HepG2 (cell line): ENCODE results near the gene TLE1. TPM values are rescaled to one million over a fixed set of nuclear protein-coding genes. Genes with fewer than 3 reads are reported as not detected.
"Not testable (repeated sequence)": the region's sequence is repeated elsewhere in the genome, so short reads cannot be mapped to it uniquely, and the experiment has no call there.

ENCODE experiments used
- ATAC-seq: fragments of 200-7000 bp; cut with Tn5 transposase; 3 replicates; pipeline ENCODE4 v1.9.1; 2020; ENCODE audit warnings: mild to moderate bottlenecking, moderate library complexity
- BruUV-seq: library from RNA; stranded (reverse); fragments of 400-500 nt; replicated peaks from 2 replicates; lab custom pipeline; 2021; lab: Mats Ljungman, UMichigan
- CTCF ChIA-PET: fragments of 300-600 bp; formaldehyde crosslinking; extraction: SDS; loops from one replicate; lab custom pipeline; 2021; ENCODE audit warnings: low total read pairs, inconsistent platforms, low intra/inter-chr PET ratio; lab: Yijun Ruan, JAX
- POLR2A ChIA-PET: fragments of 350-600 bp; sonication (Branson Sonifier 250); formaldehyde crosslinking; loops from one replicate; lab custom pipeline; 2020; ENCODE audit warnings: antibody characterized with exemption, inconsistent platforms; lab: Yijun Ruan, JAX
- DNase-seq: peaks from one replicate; pipeline ENCODE4 v3.0.0-alpha.2; 2015; ENCODE audit warnings: low spot score
- FAIRE-seq: peaks from 3 replicates; lab custom pipeline; 2011; peaks lifted over from hg19 to GRCh38; lab: Jason Lieb, UNC
- H2AFZ ChIP-seq: one replicate; pipeline ENCODE4 v1.6.1; 2011; ENCODE audit warnings: low read length, inconsistent platforms
- H3K27ac ChIP-seq: fragments of 300-600 bp; 3 replicates; pipeline ENCODE4 v1.8.0; 2011; ENCODE audit warnings: mixed run types, mild to moderate bottlenecking, mixed read lengths, low read length, inconsistent platforms; ENCODE audit not compliant: insufficient read depth; ENCODE audit errors: extremely low read length
- H3K27me3 ChIP-seq, 2 experiments: fragments of 200-600 bp in 1 of 2; 2 replicates in 1 of 2; 3 replicates in 1 of 2; pipeline versions ENCODE4 v1.6.0 to v1.8.0; 2011; ENCODE audit warnings: low read length in 2 of 2, mild to moderate bottlenecking in 2 of 2, moderate library complexity in 2 of 2, inconsistent platforms in 1 of 2; ENCODE audit not compliant: insufficient read depth in 2 of 2, control insufficient read depth in 1 of 2
- H3K36me3 ChIP-seq, 2 experiments: fragments of 200-600 bp in 1 of 2; replicated peaks in 1 of 2; 2 replicates in 1 of 2; 3 replicates in 1 of 2; pipeline versions ENCODE4 v1.5.1 to v1.8.0; 2011; ENCODE audit warnings: low read length in 2 of 2, inconsistent platforms in 1 of 2; ENCODE audit not compliant: insufficient read depth in 2 of 2, control insufficient read depth in 1 of 2
- H3K4me1 ChIP-seq: 2 replicates; pipeline ENCODE4 v1.5.1; 2012; ENCODE audit warnings: low read length, inconsistent platforms; ENCODE audit not compliant: insufficient read depth
- H3K4me2 ChIP-seq: 2 replicates; pipeline ENCODE4 v1.6.0; 2011; ENCODE audit warnings: low read depth, low read length, inconsistent platforms
- H3K4me3 ChIP-seq, 3 experiments: fragments of 200-600 bp in 1 of 3; sonication (generic), shearing (Covaris generic) in 1 of 3; replicated peaks in 1 of 3; 2 replicates each; pipeline ENCODE4 v1.5.1; 2011 to 2016; ENCODE audit warnings: low read length in 3 of 3, inconsistent platforms in 2 of 3, low read depth in 2 of 3, mild to moderate bottlenecking in 2 of 3, control low read depth in 1 of 3, mixed read lengths in 1 of 3; ENCODE audit not compliant: insufficient read depth in 1 of 3
- H3K79me2 ChIP-seq: one replicate; pipeline ENCODE4 v1.6.1; 2011; ENCODE audit warnings: low read length, inconsistent platforms; ENCODE audit not compliant: insufficient read depth
- H3K9ac ChIP-seq: 2 replicates; pipeline ENCODE4 v1.6.0; 2011; ENCODE audit warnings: mild to moderate bottlenecking, low read depth, low read length, inconsistent platforms; ENCODE audit not compliant: insufficient read depth
- H3K9me3 ChIP-seq: 2 replicates; pipeline ENCODE4 v1.5.1; 2012; ENCODE audit warnings: mild to moderate bottlenecking, low read length
- H4K20me1 ChIP-seq: 2 replicates; pipeline ENCODE4 v1.6.0; 2011; ENCODE audit warnings: inconsistent platforms, mild to moderate bottlenecking, low read length, moderate library complexity; ENCODE audit not compliant: insufficient read depth
- FOXK2 ChIP-seq: fragments of 450-650 bp; IDR thresholded peaks from 2 replicates; pipeline ENCODE4 v1.6.1; 2016
- RAD21 ChIP-seq: fragments of 450-650 bp; formaldehyde crosslinking; IDR thresholded peaks from 2 replicates; pipeline ENCODE4 v1.5.0; 2020; ENCODE audit warnings: mild to moderate bottlenecking
- STAG1 ChIP-seq: sonication (generic); formaldehyde crosslinking; IDR thresholded peaks from 2 replicates; pipeline ENCODE4 v1.4.0; 2020; ENCODE audit warnings: missing genetic modification reagents
- SYNCRIP ChIP-seq: fragments of 200-400 bp; formaldehyde crosslinking; IDR thresholded peaks from 2 replicates; pipeline ENCODE4 v1.6.1; 2018; ENCODE audit warnings: mild to moderate bottlenecking, low read depth, low read length; ENCODE audit not compliant: insufficient read depth
- U2AF2 ChIP-seq: fragments of 200-400 bp; formaldehyde crosslinking; IDR thresholded peaks from 2 replicates; pipeline ENCODE4 v1.6.1; 2017; ENCODE audit warnings: low read depth, mild to moderate bottlenecking, low read length
- ZNF746 ChIP-seq: sonication (generic); formaldehyde crosslinking; IDR thresholded peaks from 2 replicates; pipeline ENCODE4 v1.8.0; 2022; ENCODE audit warnings: mild to moderate bottlenecking, missing genetic modification reagents
- ZNF816 ChIP-seq: sonication (generic); formaldehyde crosslinking; IDR thresholded peaks from 2 replicates; pipeline ENCODE4 v1.8.0; 2022; ENCODE audit warnings: missing genetic modification reagents, mild to moderate bottlenecking, borderline replicate concordance
- WGBS: methylation state at CpG from one replicate; pipeline ENCODE4 v1.1.6; 2017; ENCODE audit warnings: low lambda C conversion rate; 5-methylcytosine and 5-hydroxymethylcytosine counted together
- in situ Hi-C: cut with HindIII; loops from 2 replicates; pipeline ENCODE4 v1.10.0; 2017; ENCODE audit warnings: low pct_unique_long_range_greater_than_20kb; ENCODE audit not compliant: extremely low pct_ligation_motif_present
- intact Hi-C: fragments of 100-400 bp; cut with micrococcal nuclease; formaldehyde crosslinking; loops from one replicate; pipeline ENCODE4 v1.10.0; 2022; ENCODE audit not compliant: unreplicated experiment
- polyA plus RNA-seq, 8 experiments: library from polyadenylated mRNA; depleted of rRNA in 3 of 8; stranded (reverse) in 7 of 8; unstranded in 1 of 8; fragments of >200 nt; fragmentation: Illumina TruSeq in 4 of 8; extraction: Trizol in 4 of 8; gene quantifications; 2 replicates each; pipeline versions ENCODE4 v1.2.1 to v1.2.3, GENCODE V29; 2011 to 2016; ENCODE audit warnings: low read depth in 4 of 8, missing spikeins in 1 of 8, mixed read lengths in 1 of 8; ENCODE audit not compliant: insufficient read depth in 1 of 8
- total RNA-seq, 5 experiments: library from RNA; depleted of rRNA; stranded (reverse); fragments of >200 nt; fragmentation: Illumina TruSeq; extraction: Trizol; gene quantifications; 2 replicates each; pipeline ENCODE4 v1.2.3, GENCODE V29; 2016; ENCODE audit warnings: low read depth in 1 of 5
- TF ChIP-seq, protein P1 (sequence below): IDR thresholded peaks from 2 replicates; pipeline ENCODE4 v1.6.1; 2012; ENCODE audit warnings: low read depth, low read length, improper control_type of control experiment
- TF ChIP-seq, protein P2 (sequence below): sonication (generic); formaldehyde crosslinking; IDR thresholded peaks from 2 replicates; pipeline ENCODE4 v1.8.0; 2022; ENCODE audit warnings: missing genetic modification reagents, mild to moderate bottlenecking, moderate library complexity, borderline replicate concordance

Gene TLE1
- total and polyA plus RNA-seq, 2 of the 13 experiments (the other 11 are each of a cell fraction or from before 2014, with no cell fraction given), result 35.9 to 109 TPM

DNA sequence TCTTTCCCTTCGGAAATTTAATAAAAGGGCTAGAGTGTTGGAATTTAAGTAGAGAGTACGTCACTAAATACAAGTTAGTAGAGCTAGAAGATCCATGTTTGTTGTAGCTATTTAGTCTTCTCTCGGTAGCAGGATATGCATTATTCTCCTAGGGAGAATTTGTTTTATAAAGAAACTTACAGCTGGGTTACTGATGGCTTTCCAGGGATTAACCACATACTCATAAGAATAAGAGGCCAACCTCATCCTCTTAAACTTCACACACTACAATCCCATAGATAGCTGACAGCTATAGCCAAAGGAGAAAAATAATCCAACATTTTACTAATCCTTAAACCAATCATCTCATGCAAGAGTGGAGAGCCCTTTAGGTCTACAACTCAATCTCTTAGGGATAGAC, 43.0 kb downstream of the TLE1 start:
- CTCF ChIA-PET, result no interaction called here
- no peaks in the 10 kb centered on the region for H3K4me1 ChIP-seq
- intact Hi-C loops (no loop called here), in situ Hi-C loops (no loop called here)
- no peak for FAIRE-seq
- no TSS peak for BruUV-seq
- POLR2A ChIA-PET, result no interaction called here
- no peak overlapping the region for H3K9ac ChIP-seq
- peaks cover 11% of the 10 kb centered on the region for H4K20me1 ChIP-seq
- no peak for DNase-seq
- TF ChIP-seq U2AF2, result no peak
- no peak for TF ChIP-seq SYNCRIP
- TF ChIP-seq ZNF746 (CRISPR knock-in tag), result no peak
- no peak for TF ChIP-seq RAD21 (CRISPR knock-in tag)
- no peak for TF ChIP-seq FOXK2
- TF ChIP-seq, protein P1, sequence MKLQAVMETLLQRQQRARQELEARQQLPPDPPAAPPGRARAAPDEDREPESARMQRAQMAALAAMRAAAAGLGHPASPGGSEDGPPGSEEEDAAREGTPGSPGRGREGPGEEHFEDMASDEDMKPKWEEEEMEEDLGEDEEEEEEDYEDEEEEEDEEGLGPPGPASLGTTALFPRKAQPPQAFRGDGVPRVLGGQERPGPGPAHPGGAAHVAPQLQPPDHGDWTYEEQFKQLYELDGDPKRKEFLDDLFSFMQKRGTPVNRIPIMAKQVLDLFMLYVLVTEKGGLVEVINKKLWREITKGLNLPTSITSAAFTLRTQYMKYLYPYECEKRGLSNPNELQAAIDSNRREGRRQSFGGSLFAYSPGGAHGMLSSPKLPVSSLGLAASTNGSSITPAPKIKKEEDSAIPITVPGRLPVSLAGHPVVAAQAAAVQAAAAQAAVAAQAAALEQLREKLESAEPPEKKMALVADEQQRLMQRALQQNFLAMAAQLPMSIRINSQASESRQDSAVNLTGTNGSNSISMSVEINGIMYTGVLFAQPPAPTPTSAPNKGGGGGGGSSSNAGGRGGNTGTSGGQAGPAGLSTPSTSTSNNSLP, result no peak
- TF ChIP-seq STAG1 (CRISPR knock-in tag), result no peak
- no peak for TF ChIP-seq ZNF816 (CRISPR knock-in tag)
- TF ChIP-seq, protein P2, sequence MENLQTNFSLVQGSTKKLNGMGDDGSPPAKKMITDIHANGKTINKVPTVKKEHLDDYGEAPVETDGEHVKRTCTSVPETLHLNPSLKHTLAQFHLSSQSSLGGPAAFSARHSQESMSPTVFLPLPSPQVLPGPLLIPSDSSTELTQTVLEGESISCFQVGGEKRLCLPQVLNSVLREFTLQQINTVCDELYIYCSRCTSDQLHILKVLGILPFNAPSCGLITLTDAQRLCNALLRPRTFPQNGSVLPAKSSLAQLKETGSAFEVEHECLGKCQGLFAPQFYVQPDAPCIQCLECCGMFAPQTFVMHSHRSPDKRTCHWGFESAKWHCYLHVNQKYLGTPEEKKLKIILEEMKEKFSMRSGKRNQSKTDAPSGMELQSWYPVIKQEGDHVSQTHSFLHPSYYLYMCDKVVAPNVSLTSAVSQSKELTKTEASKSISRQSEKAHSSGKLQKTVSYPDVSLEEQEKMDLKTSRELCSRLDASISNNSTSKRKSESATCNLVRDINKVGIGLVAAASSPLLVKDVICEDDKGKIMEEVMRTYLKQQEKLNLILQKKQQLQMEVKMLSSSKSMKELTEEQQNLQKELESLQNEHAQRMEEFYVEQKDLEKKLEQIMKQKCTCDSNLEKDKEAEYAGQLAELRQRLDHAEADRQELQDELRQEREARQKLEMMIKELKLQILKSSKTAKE (CRISPR knock-in tag), result no peak
- H3K9me3 ChIP-seq, result no peaks in the 10 kb centered on the region
- no peak overlapping the region for H3K4me3 ChIP-seq
- no peak overlapping the region for H3K4me2 ChIP-seq
- no peak for ATAC-seq
- H2AFZ ChIP-seq, result no peak overlapping the region
- no peak overlapping the region for H3K27ac ChIP-seq
- H3K79me2 ChIP-seq, result peaks cover 37% of the 10 kb centered on the region
- peaks cover 15 to 69% of the 10 kb centered on the region in 2 experiments for H3K36me3 ChIP-seq
- no peaks in the 10 kb centered on the region for H3K27me3 ChIP-seq
- 91% methylated on average over 3 of the region's 3 CpGs for WGBS

DNA sequence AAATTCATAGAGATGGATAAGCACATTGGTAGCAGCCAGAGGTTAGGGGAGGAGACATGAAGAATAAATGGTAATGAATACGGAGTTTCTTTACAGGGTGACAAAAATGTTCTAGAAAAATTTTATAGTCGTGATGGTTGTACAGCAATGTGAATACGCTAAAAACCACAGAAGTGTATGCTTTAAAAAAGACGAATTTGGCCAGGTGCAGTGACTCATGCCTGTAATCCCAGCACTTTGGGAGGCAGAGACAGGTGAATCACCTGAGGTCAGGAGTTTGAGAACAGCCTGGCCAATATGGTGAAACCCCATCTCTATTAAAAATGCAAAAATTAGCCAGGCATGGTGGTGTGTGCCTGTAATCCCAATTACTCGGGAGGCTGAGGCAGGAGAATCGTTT, 44.8 kb downstream of the TLE1 start:
- Histone ChIP-seq H3K79me2 (peaks cover 45% of the 10 kb centered on the region), H3K36me3 (peaks cover 9 to 58% of the 10 kb centered on the region in 2 experiments), H4K20me1 (peaks cover 17% of the 10 kb centered on the region)
- in situ Hi-C loops, BruUV-seq, ATAC-seq, CTCF ChIA-PET, H3K27ac ChIP-seq, H3K4me1 ChIP-seq, H3K9me3 ChIP-seq, POLR2A ChIA-PET, DNase-seq, FAIRE-seq, H3K4me2 ChIP-seq, H3K9ac ChIP-seq, intact Hi-C loops, H3K4me3 ChIP-seq, H3K27me3 ChIP-seq, H2AFZ ChIP-seq: not testable (repeated sequence)
- 79% methylated on average over 6 of the region's 6 CpGs for WGBS
